ENCODE results near the gene IFI6.

DNA sequence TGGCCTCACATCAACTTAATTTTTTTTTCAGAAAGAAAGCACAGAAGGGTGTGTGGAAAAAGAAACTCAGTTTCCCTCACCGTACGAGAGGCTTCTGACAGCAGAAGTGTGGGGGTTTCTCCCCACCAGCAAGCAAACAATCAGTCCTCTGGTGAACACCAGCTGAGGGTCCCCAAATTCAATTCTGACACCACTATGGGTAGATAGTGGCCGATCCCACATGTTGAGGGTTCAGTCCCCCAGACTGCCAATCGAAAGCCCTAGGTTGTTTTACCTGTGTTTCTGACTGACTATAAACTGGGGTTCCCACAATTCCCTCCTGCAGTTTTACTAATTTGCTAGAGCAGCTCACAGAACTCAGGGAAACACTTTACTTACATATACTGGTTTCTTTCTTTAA is 2.1 kb downstream of the IFI6 start:
- TF ChIP-seq, protein P1, sequence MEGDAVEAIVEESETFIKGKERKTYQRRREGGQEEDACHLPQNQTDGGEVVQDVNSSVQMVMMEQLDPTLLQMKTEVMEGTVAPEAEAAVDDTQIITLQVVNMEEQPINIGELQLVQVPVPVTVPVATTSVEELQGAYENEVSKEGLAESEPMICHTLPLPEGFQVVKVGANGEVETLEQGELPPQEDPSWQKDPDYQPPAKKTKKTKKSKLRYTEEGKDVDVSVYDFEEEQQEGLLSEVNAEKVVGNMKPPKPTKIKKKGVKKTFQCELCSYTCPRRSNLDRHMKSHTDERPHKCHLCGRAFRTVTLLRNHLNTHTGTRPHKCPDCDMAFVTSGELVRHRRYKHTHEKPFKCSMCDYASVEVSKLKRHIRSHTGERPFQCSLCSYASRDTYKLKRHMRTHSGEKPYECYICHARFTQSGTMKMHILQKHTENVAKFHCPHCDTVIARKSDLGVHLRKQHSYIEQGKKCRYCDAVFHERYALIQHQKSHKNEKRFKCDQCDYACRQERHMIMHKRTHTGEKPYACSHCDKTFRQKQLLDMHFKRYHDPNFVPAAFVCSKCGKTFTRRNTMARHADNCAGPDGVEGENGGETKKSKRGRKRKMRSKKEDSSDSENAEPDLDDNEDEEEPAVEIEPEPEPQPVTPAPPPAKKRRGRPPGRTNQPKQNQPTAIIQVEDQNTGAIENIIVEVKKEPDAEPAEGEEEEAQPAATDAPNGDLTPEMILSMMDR (conservative IDR thresholded peaks at IDR 0.05; ENCODE audit: low read depth, low read length): no peak
- TF ChIP-seq EZH2 (IDR thresholded peaks at IDR 0.05; ENCODE audit: borderline replicate concordance, low read depth, low read length, poor library complexity, severe bottlenecking): no peak
